H9 (cell line): ENCODE measurements around the gene FHIP2A. TPM values are rescaled to one million over a fixed set of nuclear protein-coding genes. Genes with fewer than 3 reads are reported as not detected.

ENCODE experiments used
- DNase-seq: peaks from one replicate; pipeline ENCODE4 v3.0.0-alpha.2; 2017
- H2AFZ ChIP-seq: one replicate; pipeline ENCODE4 v1.6.1; 2013; ENCODE audit warnings: mild to moderate bottlenecking, low read length, control low read depth, moderate library complexity
- H2AK5ac ChIP-seq: 2 replicates; pipeline ENCODE4 v1.6.1; 2013; ENCODE audit warnings: low read length, control low read depth, mixed read lengths; ENCODE audit not compliant: insufficient read length
- H2BK120ac ChIP-seq: one replicate; pipeline ENCODE4 v1.6.1; 2013; ENCODE audit warnings: low read depth, mild to moderate bottlenecking, low read length, control low read depth, inconsistent platforms; ENCODE audit not compliant: poor library complexity, severe bottlenecking
- H2BK12ac ChIP-seq: 2 replicates; pipeline ENCODE4 v1.6.1; 2013; ENCODE audit warnings: low read length, control low read depth, mixed read lengths, low read depth; ENCODE audit not compliant: insufficient read length
- H2BK15ac ChIP-seq: 2 replicates; pipeline ENCODE4 v1.6.1; 2013; ENCODE audit warnings: low read depth, low read length, control low read depth
- H2BK20ac ChIP-seq: one replicate; pipeline ENCODE4 v1.6.1; 2013; ENCODE audit warnings: low read depth, mild to moderate bottlenecking, low read length, control low read depth, inconsistent platforms; ENCODE audit not compliant: poor library complexity, severe bottlenecking
- H2BK5ac ChIP-seq: 2 replicates; pipeline ENCODE4 v1.6.1; 2013; ENCODE audit warnings: low read length, control low read depth, mixed read lengths; ENCODE audit not compliant: insufficient read length
- H3K14ac ChIP-seq: 2 replicates; pipeline ENCODE4 v1.6.1; 2013; ENCODE audit warnings: low read length, control low read depth; ENCODE audit not compliant: insufficient read depth
- H3K18ac ChIP-seq: 2 replicates; pipeline ENCODE4 v1.6.1; 2013; ENCODE audit warnings: low read depth, mild to moderate bottlenecking, mixed read lengths, low read length, control low read depth; ENCODE audit not compliant: insufficient read length
- H3K23ac ChIP-seq: 2 replicates; pipeline ENCODE4 v1.6.1; 2013; ENCODE audit warnings: low read length, control low read depth, mixed read lengths, low read depth; ENCODE audit not compliant: insufficient read length
- H3K23me2 ChIP-seq: 2 replicates; pipeline ENCODE4 v1.6.1; 2013; ENCODE audit warnings: low read depth, mild to moderate bottlenecking, mixed read lengths, low read length, control low read depth; ENCODE audit not compliant: insufficient read length, poor library complexity, severe bottlenecking
- H3K27ac ChIP-seq: 2 replicates; pipeline ENCODE4 v1.5.1; 2013; ENCODE audit warnings: low read length, control low read depth, mixed read lengths, low read depth; ENCODE audit not compliant: insufficient read length
- H3K27me3 ChIP-seq: 2 replicates; pipeline ENCODE4 v1.6.1; 2013; ENCODE audit warnings: low read length, control low read depth, inconsistent platforms; ENCODE audit not compliant: insufficient read depth
- H3K4ac ChIP-seq: 2 replicates; pipeline ENCODE4 v1.6.1; 2013; ENCODE audit warnings: low read depth, mild to moderate bottlenecking, control low read depth, inconsistent platforms, low read length, moderate library complexity
- H3K4me1 ChIP-seq: 2 replicates; pipeline ENCODE4 v1.6.1; 2013; ENCODE audit warnings: low read length, control low read depth, inconsistent platforms; ENCODE audit not compliant: insufficient read depth
- H3K4me2 ChIP-seq: 2 replicates; pipeline ENCODE4 v1.6.1; 2013; ENCODE audit warnings: low read length, control low read depth, mixed read lengths; ENCODE audit not compliant: insufficient read length, insufficient read depth
- H3K56ac ChIP-seq: 2 replicates; pipeline ENCODE4 v1.6.1; 2013; ENCODE audit warnings: low read depth, mild to moderate bottlenecking, mixed read lengths, low read length, control low read depth; ENCODE audit not compliant: insufficient read length
- H3K79me1 ChIP-seq: 2 replicates; pipeline ENCODE4 v1.6.1; 2013; ENCODE audit warnings: low read depth, mild to moderate bottlenecking, moderate library complexity, low read length, control low read depth, inconsistent platforms; ENCODE audit not compliant: insufficient read depth, poor library complexity, severe bottlenecking
- H3K79me2 ChIP-seq: 2 replicates; pipeline ENCODE4 v1.6.1; 2013; ENCODE audit warnings: low read length, control low read depth, inconsistent platforms; ENCODE audit not compliant: insufficient read depth
- H3K9ac ChIP-seq: 2 replicates; pipeline ENCODE4 v1.6.1; 2013; ENCODE audit warnings: low read length, control low read depth, mixed read lengths; ENCODE audit not compliant: insufficient read length; ENCODE audit errors: extremely low read depth
- H3K9me3 ChIP-seq: one replicate; pipeline ENCODE4 v1.6.1; 2013; ENCODE audit warnings: low read depth, low read length, inconsistent platforms; ENCODE audit not compliant: control insufficient read depth
- H3T11ph ChIP-seq: one replicate; pipeline ENCODE4 v1.6.1; 2013; ENCODE audit warnings: mild to moderate bottlenecking, low read length, control low read depth, inconsistent platforms
- H4K20me1 ChIP-seq: one replicate; pipeline ENCODE4 v1.6.1; 2013; ENCODE audit not compliant: control insufficient read depth, insufficient read length, insufficient read depth
- H4K5ac ChIP-seq: 2 replicates; pipeline ENCODE4 v1.6.1; 2013; ENCODE audit warnings: low read depth, mild to moderate bottlenecking, mixed read lengths, low read length, control low read depth; ENCODE audit not compliant: insufficient read length
- H4K8ac ChIP-seq: replicated peaks from 2 replicates; pipeline ENCODE4 v1.6.1; 2013; ENCODE audit warnings: low read length, control low read depth, mixed read lengths, low read depth; ENCODE audit not compliant: insufficient read length
- H4K91ac ChIP-seq: 2 replicates; pipeline ENCODE4 v1.6.1; 2013; ENCODE audit warnings: low read depth, mild to moderate bottlenecking, moderate library complexity, mixed read lengths, low read length, control low read depth; ENCODE audit not compliant: insufficient read length
- H3K27ac Mint-ChIP-seq, 3 experiments: 2 replicates in 2 of 3; 3 replicates in 1 of 3; pipeline ENCODE4 v1.8.0; 2020 to 2021; ENCODE audit warnings: mixed read lengths in 3 of 3, mild to moderate bottlenecking in 1 of 3, moderate library complexity in 1 of 3
- H3K27me3 Mint-ChIP-seq: 2 replicates; pipeline ENCODE4 v1.8.0; 2021; ENCODE audit warnings: low read depth, mild to moderate bottlenecking, moderate library complexity, mixed read lengths
- H3K36me3 Mint-ChIP-seq, 3 experiments: 2 replicates in 2 of 3; 3 replicates in 1 of 3; pipeline ENCODE4 v1.8.0; 2020 to 2021; ENCODE audit warnings: low read depth in 3 of 3, mixed read lengths in 3 of 3; ENCODE audit not compliant: insufficient read depth in 1 of 3
- H3K4me1 Mint-ChIP-seq, 2 experiments: 2 replicates each; pipeline ENCODE4 v1.8.0; 2020; ENCODE audit warnings: mixed read lengths in 2 of 2
- H3K4me3 Mint-ChIP-seq, 2 experiments: 2 replicates in 1 of 2; 3 replicates in 1 of 2; pipeline ENCODE4 v1.8.0; 2020 to 2021; ENCODE audit warnings: mild to moderate bottlenecking in 2 of 2, mixed read lengths in 2 of 2, moderate library complexity in 1 of 2
- H3K9me3 Mint-ChIP-seq, 2 experiments: 2 replicates in 1 of 2; 3 replicates in 1 of 2; pipeline ENCODE4 v1.8.0; 2020; ENCODE audit warnings: mild to moderate bottlenecking in 2 of 2, mixed read lengths in 2 of 2, moderate library complexity in 1 of 2
- CTCF ChIP-seq: fragments of 200-600 bp; sonication (generic); conservative IDR thresholded peaks from 3 replicates; pipeline ENCODE4 v1.8.0; 2021; ENCODE audit warnings: antibody characterized with exemption, mild to moderate bottlenecking
- WGBS: extraction: QIAGEN DNeasy Blood & Tissue Kit; methylation state at CpG from one replicate; pipeline ENCODE4 v1.1.7; 2013; ENCODE audit warnings: missing lambda C conversion rate, low lambda C conversion rate, mixed read lengths; ENCODE audit not compliant: insufficient read length; ENCODE audit errors: extremely low coverage; 5-methylcytosine and 5-hydroxymethylcytosine counted together
- total RNA-seq: library from RNA; stranded (reverse); gene quantifications from 2 replicates; pipeline ENCODE4 v1.2.1, GENCODE V29; 2021

FHIP2A gene
- total RNA-seq, 1 experiment from 2014 or later: 14.8 TPM

- Mint-ChIP-seq H3K4me1 (no peaks in the 10 kb centered on the region), H3K36me3 (peaks cover 0 to 4% (median 0%) of the 10 kb centered on the region in 3 experiments; a peak in 1 of 7 replicates), H3K27ac (no peak overlapping the region), H3K27me3 (no peaks in the 10 kb centered on the region), H3K9me3 (peaks cover 3 to 4% of the 10 kb centered on the region in 2 experiments; a peak in 1 of 5 replicates), H3K4me3 (no peak overlapping the region)
- H3K9me3 ChIP-seq: no peaks in the 10 kb centered on the region
- no peak for DNase-seq
- WGBS: no CpG with 5 or more reads among the region's 1 CpG
- H3K14ac ChIP-seq: no peak overlapping the region
- no peak overlapping the region for H4K91ac ChIP-seq
- H2BK12ac ChIP-seq: no peak overlapping the region
- H2AK5ac ChIP-seq: no peak overlapping the region
- no peak overlapping the region for H3K27ac ChIP-seq
- no peak overlapping the region for H3K23ac ChIP-seq
- no peaks in the 10 kb centered on the region for H3K79me2 ChIP-seq
- H2BK120ac ChIP-seq: no peak overlapping the region
- H3K79me1 ChIP-seq: no peaks in the 10 kb centered on the region
- no peak overlapping the region for H2BK20ac ChIP-seq
- TF ChIP-seq CTCF: no peak
- H3K56ac ChIP-seq: no peak overlapping the region
- H3K27me3 ChIP-seq: no peaks in the 10 kb centered on the region
- H3K4ac ChIP-seq: no peak overlapping the region
- no peak overlapping the region for H4K5ac ChIP-seq
- no peaks in the 10 kb centered on the region for H3K4me1 ChIP-seq
- no peak overlapping the region for H2BK15ac ChIP-seq
- H3K23me2 ChIP-seq: no peaks in the 10 kb centered on the region
- H4K8ac ChIP-seq: no peak overlapping the region
- no peak overlapping the region for H2AFZ ChIP-seq
- H3T11ph ChIP-seq: no peak overlapping the region
- H2BK5ac ChIP-seq: no peak overlapping the region
- no peak overlapping the region for H3K4me2 ChIP-seq
- H3K18ac ChIP-seq: no peak overlapping the region
- H3K9ac ChIP-seq: no peak overlapping the region
- no peaks in the 10 kb centered on the region for H4K20me1 ChIP-seq
These were observed 10.7 kb upstream of the FHIP2A start for GRCh38 chr10:114810926-114811325.
